ENCODE measurements around the gene SBK2.

- TF ChIP-seq CTCF (IDR thresholded peaks at IDR 0.05; ENCODE audit: poor library complexity, severe bottlenecking) (no peak), MXI1 (conservative IDR thresholded peaks at IDR 0.05; ENCODE audit: poor library complexity, severe bottlenecking) (peak; percentile 6), EP300 (conservative IDR thresholded peaks at IDR 0.05; ENCODE audit: poor library complexity, severe bottlenecking) (no peak), POLR2AphosphoS5 (IDR thresholded peaks at IDR 0.05) (no peak)
Measured at GRCh38 chr19:55585658-55586339, 48.9 kb upstream of the SBK2 start.
